IMR-90 (cell line): ENCODE data around the gene MRPL51.

Experiments
- BHLHE40 ChIP-seq: fragments of 150-350 bp; IDR thresholded peaks from 2 replicates; pipeline ENCODE4 v1.6.1; 2016; ENCODE audit warnings: mild to moderate bottlenecking, low read depth, low read length
- CTCF ChIP-seq: conservative IDR thresholded peaks from 2 replicates; pipeline ENCODE4 v1.5.1; 2012; ENCODE audit warnings: mild to moderate bottlenecking, low read depth, low read length, improper control_type of control experiment
- FOS ChIP-seq: fragments of 150-350 bp; IDR thresholded peaks from 2 replicates; pipeline ENCODE4 v1.6.1; 2016; ENCODE audit warnings: low read depth, low read length
- MAFK ChIP-seq: IDR thresholded peaks from 2 replicates; pipeline ENCODE4 v1.6.1; 2012; ENCODE audit warnings: low read depth, low read length, improper control_type of control experiment
- MAZ ChIP-seq: IDR thresholded peaks from 2 replicates; pipeline ENCODE4 v1.6.1; 2012; ENCODE audit warnings: low read depth, mild to moderate bottlenecking, low read length, improper control_type of control experiment, moderate library complexity, borderline replicate concordance
- NFE2L2 ChIP-seq: fragments of 150-350 bp; IDR thresholded peaks from 2 replicates; pipeline ENCODE4 v1.6.1; 2016; ENCODE audit warnings: low read depth, mild to moderate bottlenecking, low read length
- POLR2A ChIP-seq: IDR thresholded peaks from 2 replicates; pipeline ENCODE4 v1.6.1; 2012; ENCODE audit warnings: mild to moderate bottlenecking, low read depth, low read length
- RAD21 ChIP-seq: IDR thresholded peaks from 2 replicates; pipeline ENCODE4 v1.6.1; 2012; ENCODE audit warnings: low read length, improper control_type of control experiment
- RFX5 ChIP-seq: IDR thresholded peaks from 2 replicates; pipeline ENCODE4 v1.8.0; 2012; ENCODE audit warnings: low read depth, mild to moderate bottlenecking, low read length, moderate library complexity
- SMC3 ChIP-seq: fragments of 150-350 bp; IDR thresholded peaks from 2 replicates; pipeline ENCODE4 v1.6.1; 2016; ENCODE audit warnings: low read depth, mild to moderate bottlenecking, antibody characterized with exemption, low read length, moderate library complexity

DNA sequence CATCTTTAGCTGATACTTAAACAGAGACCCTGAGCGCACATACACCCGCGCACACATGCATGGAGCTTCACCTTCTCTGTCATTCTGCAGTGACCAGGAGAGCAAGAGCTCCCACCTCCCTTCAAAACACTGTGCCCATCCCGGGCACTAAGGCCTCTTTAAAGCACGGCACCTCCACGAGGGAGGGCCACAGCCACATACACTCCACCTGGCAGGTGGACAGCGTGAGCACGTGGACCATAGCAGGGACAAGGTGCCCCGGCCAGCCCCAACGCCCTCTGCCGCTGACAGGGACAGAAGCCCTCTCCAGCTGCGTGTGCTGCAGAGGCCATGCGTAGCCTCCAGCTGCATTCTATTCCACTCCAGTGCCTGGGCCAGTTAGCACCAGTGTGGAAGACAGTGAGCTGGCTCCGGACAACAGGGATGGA, 46.7 kb upstream of the MRPL51 start:
- TF ChIP-seq CTCF (no peak), POLR2A (no peak), NFE2L2 (no peak), RFX5 (no peak), MAZ (no peak), FOS (no peak), MAFK (no peak), BHLHE40 (no peak), SMC3 (no peak), RAD21 (no peak)
